Parathyroid adenoma (tissue), 2 donors: ENCODE data around the gene SPDYE2B.
A peak's percentile ranks its signal among the peaks of the same experiment; 100 is the strongest.
"Not testable (repeated sequence)": the region's sequence is repeated elsewhere in the genome, so short reads cannot be mapped to it uniquely, and the experiment has no call there.

Source experiments
- H2AFZ ChIP-seq: fragments of 300-600 bp; sonication (generic); one replicate; pipeline ENCODE4 v1.7.0; 2017; ENCODE audit warnings: antibody characterized with exemption, mild to moderate bottlenecking
- H3K27ac ChIP-seq: fragments of 300-600 bp; sonication (generic); one replicate; pipeline ENCODE4 v1.7.0; 2017
- H3K27me3 ChIP-seq: fragments of 300-600 bp; sonication (generic); one replicate; pipeline ENCODE4 v1.7.0; 2017; ENCODE audit warnings: low read length; ENCODE audit not compliant: control insufficient read depth, insufficient read depth
- H3K36me3 ChIP-seq: fragments of 300-600 bp; sonication (generic); one replicate; pipeline ENCODE4 v1.7.0; 2017; ENCODE audit warnings: low read length; ENCODE audit not compliant: control insufficient read depth, insufficient read depth
- H3K4me1 ChIP-seq: fragments of 300-600 bp; sonication (generic); one replicate; pipeline ENCODE4 v1.7.0; 2017; ENCODE audit warnings: control low read depth
- H3K4me2 ChIP-seq: fragments of 300-600 bp; sonication (generic); one replicate; pipeline ENCODE4 v1.7.0; 2017; ENCODE audit warnings: low read length
- H3K4me3 ChIP-seq: fragments of 300-600 bp; sonication (generic); one replicate; pipeline ENCODE4 v1.7.0; 2017; ENCODE audit warnings: low read depth, low read length
- H3K79me2 ChIP-seq: fragments of 300-600 bp; sonication (generic); one replicate; pipeline ENCODE4 v1.7.0; 2017; ENCODE audit warnings: control low read depth
- H3K9ac ChIP-seq: fragments of 300-600 bp; sonication (generic); one replicate; pipeline ENCODE4 v1.7.0; 2017; ENCODE audit warnings: mild to moderate bottlenecking
- H3K9me3 ChIP-seq: fragments of 300-600 bp; sonication (generic); one replicate; pipeline ENCODE4 v1.7.0; 2017; ENCODE audit warnings: low read length; ENCODE audit not compliant: control insufficient read depth
- donor health status: primary hyperparathyroidism.

SPDYE2B gene, protein sequence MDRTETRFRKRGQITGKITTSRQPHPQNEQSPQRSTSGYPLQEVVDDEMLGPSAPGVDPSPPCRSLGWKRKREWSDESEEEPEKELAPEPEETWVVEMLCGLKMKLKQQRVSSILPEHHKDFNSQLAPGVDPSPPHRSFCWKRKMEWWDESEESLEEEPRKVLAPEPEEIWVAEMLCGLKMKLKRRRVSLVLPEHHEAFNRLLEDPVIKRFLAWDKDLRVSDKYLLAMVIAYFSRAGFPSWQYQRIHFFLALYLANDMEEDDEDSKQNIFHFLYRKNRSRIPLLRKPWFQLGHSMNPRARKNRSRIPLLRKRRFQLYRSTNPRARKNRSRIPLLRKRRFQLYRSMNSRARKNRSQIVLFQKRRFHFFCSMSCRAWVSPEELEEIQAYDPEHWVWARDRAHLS

DNA sequence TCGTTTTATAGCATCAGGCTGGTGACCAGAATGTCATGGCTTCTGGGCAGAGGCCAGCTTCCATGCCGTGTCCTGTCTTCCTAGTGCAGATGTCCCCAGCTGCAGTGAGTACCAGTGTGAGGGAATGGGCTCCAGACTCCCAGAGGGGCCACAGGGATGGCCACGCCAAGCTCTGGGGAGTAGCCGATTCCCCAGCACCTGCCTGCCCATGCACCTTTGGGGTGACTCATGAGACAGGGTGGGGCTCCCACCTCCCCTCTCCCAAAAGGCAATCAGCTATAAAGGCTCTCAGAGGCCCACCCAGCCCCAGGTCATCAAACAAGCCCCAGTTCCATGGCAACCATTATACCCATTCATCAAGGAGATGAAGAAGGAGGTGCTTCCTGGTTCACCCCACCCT, at the start of gene SPDYE2B:
SPDYE2B (plus strand) TSS at position 396 of the 400 bp plus-strand sequence. CDS start 2,030 bp downstream, outside the sequence.
- H3K4me3 ChIP-seq, H3K79me2 ChIP-seq: not testable (repeated sequence)

DNA sequence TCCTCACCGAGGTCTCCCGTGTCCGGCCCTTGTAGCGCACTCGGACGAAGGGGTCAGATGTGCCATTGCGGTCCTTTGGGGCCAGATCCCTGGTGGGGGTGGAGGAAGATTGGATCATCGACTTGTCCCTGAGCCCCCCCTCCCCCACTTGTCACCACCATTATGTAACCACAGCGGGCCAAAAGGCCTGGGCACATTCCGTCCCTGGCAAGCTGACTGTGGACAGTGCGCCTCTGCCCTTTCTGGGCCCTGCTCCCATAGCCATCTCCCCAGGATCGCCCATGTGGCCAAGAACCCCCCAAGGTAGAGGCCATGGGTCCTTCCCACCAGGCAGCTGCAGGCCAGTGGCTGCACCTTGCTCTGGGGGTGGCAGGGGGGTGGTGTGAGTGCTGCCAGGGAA, 47.8 kb upstream of the SPDYE2B start:
- not testable (repeated sequence) for H3K36me3 ChIP-seq, H3K9ac ChIP-seq, H3K27me3 ChIP-seq, H3K79me2 ChIP-seq, H3K9me3 ChIP-seq, H3K27ac ChIP-seq, H3K4me2 ChIP-seq, H3K4me3 ChIP-seq, H3K4me1 ChIP-seq, H2AFZ ChIP-seq

More for the DNA sequence above, at the start of gene SPDYE2B:
- H3K4me1 ChIP-seq, H2AFZ ChIP-seq, H3K9ac ChIP-seq, H3K4me2 ChIP-seq, H3K27me3 ChIP-seq, H3K27ac ChIP-seq, H3K9me3 ChIP-seq, H3K36me3 ChIP-seq: not testable (repeated sequence)

DNA sequence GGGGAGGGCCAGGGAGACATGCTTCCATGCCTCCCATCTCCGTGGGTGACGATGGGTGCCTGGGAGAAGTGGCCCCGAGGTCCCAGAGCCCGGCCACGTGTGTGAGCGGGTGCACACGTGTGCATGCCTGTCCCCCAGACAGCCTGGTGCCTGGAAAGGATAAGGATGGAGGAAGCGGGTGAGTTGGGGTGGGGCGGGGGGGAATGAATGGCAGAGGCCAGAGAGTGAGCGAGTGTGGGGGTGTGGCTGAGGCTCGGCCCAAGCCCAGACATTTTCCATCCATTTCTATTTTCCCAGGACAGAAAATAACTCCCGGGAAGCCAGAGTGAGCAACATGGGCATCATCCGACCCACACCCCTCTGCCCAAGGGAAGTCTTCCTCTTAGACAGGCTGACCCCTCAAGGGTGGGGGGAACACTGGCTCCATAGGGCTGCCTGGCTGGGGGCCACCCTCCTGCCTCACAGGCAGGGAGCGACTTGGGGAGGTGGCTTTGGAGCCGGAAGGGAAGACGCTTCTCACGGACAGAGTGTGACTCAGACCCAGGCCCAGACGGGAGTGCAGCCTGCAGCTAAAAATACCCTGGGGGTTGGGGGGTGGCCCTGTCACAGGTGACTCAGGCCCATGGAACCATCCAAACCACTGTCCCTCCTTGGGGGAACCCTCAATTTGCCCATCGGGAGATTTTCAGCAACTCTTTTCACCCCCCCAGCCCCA, 45.5 kb upstream of the SPDYE2B start:
- H3K4me2 ChIP-seq, H2AFZ ChIP-seq, H3K4me3 ChIP-seq, H3K27me3 ChIP-seq, H3K27ac ChIP-seq, H3K9me3 ChIP-seq, H3K4me1 ChIP-seq, H3K36me3 ChIP-seq, H3K79me2 ChIP-seq, H3K9ac ChIP-seq: not testable (repeated sequence)

DNA sequence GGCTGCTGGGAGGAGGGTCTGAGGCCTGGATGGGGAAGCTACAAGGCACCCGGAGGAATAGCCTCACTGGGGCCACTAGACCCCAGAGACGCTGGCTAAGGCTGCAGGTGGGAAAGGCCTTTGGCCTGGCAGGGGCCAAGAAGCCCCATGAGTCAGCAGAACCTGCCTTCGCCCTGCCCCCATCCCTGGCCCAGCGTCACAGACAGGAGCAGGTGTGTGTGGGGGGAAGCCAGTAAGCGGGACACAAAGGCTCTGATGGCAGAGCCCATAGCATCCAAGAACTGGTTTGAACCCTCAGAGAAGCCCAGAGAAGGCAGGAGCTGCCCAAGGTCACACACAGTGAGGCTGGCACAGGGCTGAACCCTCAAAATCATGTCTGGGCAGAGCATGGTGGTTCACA, 43.3 kb upstream of the SPDYE2B start:
- not testable (repeated sequence) for H3K9ac ChIP-seq, H3K36me3 ChIP-seq, H3K79me2 ChIP-seq, H3K9me3 ChIP-seq, H3K4me2 ChIP-seq, H2AFZ ChIP-seq, H3K4me3 ChIP-seq, H3K4me1 ChIP-seq, H3K27ac ChIP-seq, H3K27me3 ChIP-seq

DNA sequence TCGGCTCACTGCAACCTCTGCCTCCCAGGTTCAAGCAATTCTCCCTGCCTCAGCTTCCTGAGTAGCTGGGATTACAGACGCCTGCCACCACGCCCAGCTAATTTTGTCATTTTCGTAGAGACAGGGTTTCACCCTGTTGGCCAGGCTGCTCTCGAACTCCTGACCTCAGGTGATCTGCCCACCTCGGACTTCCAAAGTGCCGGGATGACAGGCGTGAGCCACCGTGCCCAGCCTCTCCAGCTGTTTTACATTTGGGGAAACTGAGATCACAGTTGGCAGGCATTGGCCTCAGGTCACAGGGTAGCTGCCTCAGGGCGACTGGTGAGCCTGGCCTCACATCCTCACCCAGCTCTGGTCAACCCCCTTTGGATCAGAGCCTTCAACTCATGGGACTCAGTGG, 40.4 kb upstream of the SPDYE2B start:
- not testable (repeated sequence) for H3K27ac ChIP-seq, H3K4me2 ChIP-seq, H3K36me3 ChIP-seq

DNA sequence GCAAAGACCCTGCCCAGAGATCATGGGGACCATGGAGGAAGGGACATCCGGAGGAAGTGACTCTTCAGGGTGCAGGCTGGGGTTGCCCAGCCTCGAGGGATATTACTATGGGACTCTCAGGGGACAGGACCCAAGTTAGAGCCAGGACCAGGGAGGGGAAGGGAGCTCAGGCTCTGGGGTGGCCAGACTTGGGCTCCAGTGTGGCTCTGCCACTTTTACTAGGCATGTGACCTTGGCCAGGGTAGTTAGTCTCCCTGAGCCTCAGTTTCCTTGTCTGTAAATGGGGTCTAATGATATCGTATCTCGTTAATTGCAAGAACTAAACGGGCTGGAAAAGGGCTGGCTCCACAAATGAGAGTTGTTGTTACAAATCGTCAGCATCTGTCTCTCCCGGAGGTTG, 39.7 kb upstream of the SPDYE2B start:
- not testable (repeated sequence) for H3K4me3 ChIP-seq, H3K9me3 ChIP-seq, H3K4me2 ChIP-seq, H3K27ac ChIP-seq, H3K36me3 ChIP-seq, H3K4me1 ChIP-seq, H3K79me2 ChIP-seq, H2AFZ ChIP-seq, H3K27me3 ChIP-seq, H3K9ac ChIP-seq

More for the DNA sequence above, 40.4 kb upstream of the SPDYE2B start:
- not testable (repeated sequence) for H3K79me2 ChIP-seq, H2AFZ ChIP-seq, H3K9me3 ChIP-seq, H3K27me3 ChIP-seq, H3K9ac ChIP-seq, H3K4me1 ChIP-seq, H3K4me3 ChIP-seq

DNA sequence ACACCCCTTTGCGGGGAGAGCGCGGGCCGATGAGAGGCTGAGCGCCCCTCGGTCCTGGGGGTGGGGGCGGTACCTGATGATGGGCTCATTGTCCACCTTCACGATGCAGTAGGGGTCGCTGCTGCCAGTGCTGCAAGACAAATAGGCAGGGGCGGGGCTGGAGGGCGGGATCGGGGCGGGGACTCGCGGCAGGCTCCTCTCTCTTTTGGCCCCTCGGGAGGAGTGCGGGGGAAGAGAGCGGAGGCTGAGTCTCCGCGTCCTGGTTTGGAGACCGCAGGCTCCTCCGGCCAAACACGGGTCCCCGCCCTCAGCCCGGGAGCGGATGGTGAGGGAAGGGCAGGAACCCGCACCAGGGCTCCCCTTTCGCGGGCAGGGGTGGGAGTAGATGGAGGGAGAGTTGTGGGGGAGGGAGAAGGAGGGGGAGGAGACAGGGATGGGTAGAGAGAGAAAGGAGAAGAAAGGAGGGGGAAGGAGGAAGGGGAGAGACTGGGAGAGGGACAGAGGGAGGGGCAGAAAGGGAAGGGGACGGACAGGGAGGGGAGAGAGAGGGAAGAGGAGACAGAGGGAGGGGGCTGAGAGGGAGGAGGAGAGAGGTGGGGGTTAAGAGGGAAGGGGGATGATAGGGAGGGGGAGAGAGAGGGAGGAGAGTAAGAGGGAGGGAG, 39.0 kb upstream of the SPDYE2B start:
- H3K4me1 ChIP-seq, H3K4me3 ChIP-seq, H3K4me2 ChIP-seq, H3K36me3 ChIP-seq, H3K79me2 ChIP-seq, H3K9me3 ChIP-seq, H3K27ac ChIP-seq, H2AFZ ChIP-seq, H3K9ac ChIP-seq, H3K27me3 ChIP-seq: not testable (repeated sequence)

DNA sequence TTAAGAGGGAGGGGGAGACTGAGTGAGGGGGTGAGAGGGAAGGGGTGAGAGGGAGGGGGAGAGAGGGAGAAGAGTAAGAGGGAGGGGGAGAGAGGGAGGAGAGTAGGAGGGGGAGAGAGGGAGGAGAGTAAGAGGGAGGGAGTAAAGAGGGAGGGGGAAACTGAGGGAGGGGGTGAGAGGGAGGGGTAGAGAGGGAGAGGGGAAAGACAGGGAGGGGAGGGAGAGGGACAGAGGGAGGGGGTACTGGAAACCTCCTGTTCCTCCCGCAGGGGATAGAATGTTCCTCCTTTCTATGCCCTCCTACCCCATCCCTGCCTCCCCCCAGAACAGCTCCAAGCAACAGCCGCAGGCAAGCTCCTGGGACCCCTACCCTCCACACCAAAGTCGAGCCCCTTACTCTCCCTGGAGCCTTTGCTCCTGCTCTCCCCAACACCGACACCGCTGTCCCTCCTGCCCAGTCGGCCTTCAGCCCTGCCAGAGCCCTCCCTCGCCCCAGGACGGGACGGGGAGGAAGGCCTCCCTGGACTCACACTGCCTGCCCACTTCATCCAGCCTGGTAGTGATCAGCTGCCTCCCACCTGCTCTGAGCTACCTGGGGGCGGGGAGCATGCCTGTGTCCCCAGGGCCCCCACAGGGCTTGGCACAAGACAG, 38.3 kb upstream of the SPDYE2B start:
- H3K9me3 ChIP-seq, H3K4me3 ChIP-seq, H3K79me2 ChIP-seq, H3K9ac ChIP-seq, H3K27me3 ChIP-seq, H3K4me2 ChIP-seq, H3K4me1 ChIP-seq, H2AFZ ChIP-seq, H3K36me3 ChIP-seq: not testable (repeated sequence)
- peak overlapping the region; percentile 51 for H3K27ac ChIP-seq

DNA sequence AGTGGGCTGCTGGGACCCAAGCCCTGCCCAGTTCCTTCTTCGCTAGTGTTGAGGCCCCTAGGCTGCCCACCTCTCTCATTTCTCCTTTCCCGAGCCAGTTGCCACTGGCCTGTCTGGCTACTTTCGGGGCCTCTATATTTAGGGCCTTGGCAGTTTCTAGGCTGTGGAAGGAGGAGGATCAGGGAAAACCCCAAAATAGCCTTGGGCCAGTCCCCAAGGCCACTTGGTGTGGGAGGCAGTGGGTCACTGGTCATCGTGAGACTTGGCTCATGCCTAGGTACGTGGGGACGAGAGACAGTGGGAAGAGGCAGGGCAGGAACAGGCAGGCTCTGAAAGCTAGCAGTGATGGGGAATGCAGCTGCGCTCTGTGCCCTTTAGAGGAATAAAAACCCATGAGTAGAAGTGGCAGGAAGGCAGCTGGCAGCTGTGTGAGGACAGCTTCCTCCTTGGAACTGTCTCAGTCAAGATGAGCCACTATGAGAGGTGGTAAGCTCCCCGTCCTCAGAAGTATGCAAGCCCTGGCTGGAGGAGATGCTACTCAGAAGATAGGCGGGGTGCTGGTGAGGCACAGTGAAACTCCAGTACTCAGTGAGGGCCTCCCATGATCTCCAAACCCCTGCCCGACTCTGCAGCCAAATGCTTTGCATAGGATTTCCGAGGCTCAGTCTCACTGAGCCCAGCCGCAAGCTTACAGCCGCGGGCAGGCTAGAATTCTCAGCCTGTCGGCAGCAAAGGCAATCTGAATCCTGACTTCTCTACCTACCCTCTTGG, 36.4 kb upstream of the SPDYE2B start:
- not testable (repeated sequence) for H2AFZ ChIP-seq, H3K27ac ChIP-seq, H3K4me2 ChIP-seq, H3K9ac ChIP-seq, H3K79me2 ChIP-seq, H3K36me3 ChIP-seq, H3K4me3 ChIP-seq, H3K4me1 ChIP-seq, H3K9me3 ChIP-seq, H3K27me3 ChIP-seq

DNA sequence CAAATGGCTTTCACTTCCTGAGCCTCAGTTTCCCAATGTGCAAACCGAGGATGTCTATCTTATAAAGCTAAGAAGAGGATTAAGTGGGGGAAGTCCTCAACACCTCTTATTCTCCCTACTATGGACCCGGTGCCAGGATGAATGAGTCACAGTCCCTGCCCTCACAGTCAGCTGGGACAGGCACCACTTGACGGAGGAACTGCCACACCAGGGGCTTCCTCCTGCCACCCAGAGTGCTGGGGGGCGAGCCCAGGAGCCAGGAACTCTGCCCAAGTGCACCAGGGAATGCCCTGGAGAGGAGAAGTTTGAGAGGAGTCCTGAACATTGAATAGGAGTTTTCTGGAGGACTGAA, 35.8 kb upstream of the SPDYE2B start:
- not testable (repeated sequence) for H3K4me3 ChIP-seq, H2AFZ ChIP-seq, H3K27me3 ChIP-seq, H3K27ac ChIP-seq, H3K9me3 ChIP-seq, H3K79me2 ChIP-seq, H3K4me1 ChIP-seq, H3K9ac ChIP-seq, H3K36me3 ChIP-seq, H3K4me2 ChIP-seq
